ENCODE results near the gene CD81. TPM values are rescaled to one million over a fixed set of nuclear protein-coding genes. Genes with fewer than 3 reads are reported as not detected.

The CD81 gene
- total RNA-seq, 1 experiment from 2014 or later = 416 TPM

- BruUV-seq (replicated peaks) = no TSS peak
- no peak for DNase-seq (ENCODE audit: low read depth, low spot score)
- TF ChIP-seq SIN3A (IDR thresholded peaks at IDR 0.05; ENCODE audit: borderline replicate concordance, insufficient read depth, low read depth, low read length) (no peak), TCF7L2 (IDR thresholded peaks at IDR 0.05; ENCODE audit: low read depth, low read length) (no peak), REST (IDR thresholded peaks at IDR 0.05; ENCODE audit: insufficient read depth in 1 of 2, low read depth in 2 of 2, low read length in 1 of 2) (no peak), CTCF (IDR thresholded peaks at IDR 0.05) (no peak), POLR2AphosphoS5 (IDR thresholded peaks at IDR 0.05; ENCODE audit: low read depth, low read length) (no peak)
- Histone ChIP-seq H3K9me3 (ENCODE audit: control insufficient read depth, insufficient read depth, low read depth, low read length) (no peaks in the 10 kb centered on the region), H3K27ac (ENCODE audit: low read length) (no peak overlapping the region), H3K27me3 (ENCODE audit: control insufficient read depth, insufficient read depth, low read length) (no peaks in the 10 kb centered on the region; the same call in 1 of the 2 replicates), H3K36me3 (ENCODE audit: control insufficient read depth, insufficient read depth, low read length) (no peaks in the 10 kb centered on the region), H3K4me1 (ENCODE audit: control insufficient read depth, insufficient read depth, low read length) (no peaks in the 10 kb centered on the region), H3K4me3 (ENCODE audit: low read depth in 2 of 2, low read length in 2 of 2) (no peak overlapping the region)
- ChIA-PET CTCF (interaction anchor here (0.6 kb wide), 1 partner anchor 491 kb away, joined by 8 read pairs; no protein-coding TSS in a partner anchor), POLR2A (interaction anchor here (0.6 to 1.5 kb wide), 2 partner anchors 10 to 77 kb away, joined by 3 to 8 read pairs; partner anchors contain the start of gene CD81)
- in situ Hi-C loops (cut with HindIII; ENCODE audit: low pct_unique_long_range_greater_than_20kb, low sequenced_read_pairs) = no loop called here
- intact Hi-C loops (cut with micrococcal nuclease; ENCODE audit: unreplicated experiment) = no loop called here
- ATAC-seq = no peak
Observed at GRCh38 chr11:2366276-2366675, 10.8 kb upstream of the CD81 start.

- ChIA-PET CTCF (interaction anchor here (0.6 kb wide), 2 partner anchors 50 to 491 kb away, joined by 3 to 8 read pairs; no protein-coding TSS in a partner anchor), POLR2A (interaction anchor here (0.6 to 1.5 kb wide), 2 partner anchors 10 to 77 kb away, joined by 3 to 8 read pairs; partner anchors contain the start of gene CD81)
- Histone ChIP-seq H3K36me3 (ENCODE audit: control insufficient read depth, insufficient read depth, low read length) (no peaks in the 10 kb centered on the region), H3K4me1 (ENCODE audit: control insufficient read depth, insufficient read depth, low read length) (no peaks in the 10 kb centered on the region), H3K9me3 (ENCODE audit: control insufficient read depth, insufficient read depth, low read depth, low read length) (no peaks in the 10 kb centered on the region), H3K4me3 (ENCODE audit: low read depth in 2 of 2, low read length in 2 of 2) (no peak overlapping the region), H3K27me3 (ENCODE audit: control insufficient read depth, insufficient read depth, low read length) (no peaks in the 10 kb centered on the region), H3K27ac (ENCODE audit: low read length) (no peak overlapping the region)
- in situ Hi-C loops (cut with HindIII; ENCODE audit: low pct_unique_long_range_greater_than_20kb, low sequenced_read_pairs) (no loop called here), intact Hi-C loops (cut with micrococcal nuclease; ENCODE audit: unreplicated experiment) (no loop called here)
- DNase-seq (ENCODE audit: low read depth, low spot score) (no peak), ATAC-seq (no peak)
- TF ChIP-seq CTCF (IDR thresholded peaks at IDR 0.05) (no peak), SIN3A (IDR thresholded peaks at IDR 0.05; ENCODE audit: borderline replicate concordance, insufficient read depth, low read depth, low read length) (no peak), REST (IDR thresholded peaks at IDR 0.05; ENCODE audit: insufficient read depth in 1 of 2, low read depth in 2 of 2, low read length in 1 of 2) (no peak)
- BruUV-seq (replicated peaks) = no TSS peak
Observed at GRCh38 chr11:2366733-2367132, 10.4 kb upstream of the CD81 start.
